K562 (cell line): Measurements from ENCODE around the gene CCDC183. TPM values are rescaled to one million over a fixed set of nuclear protein-coding genes. Genes with fewer than 3 reads are reported as not detected.

ENCODE experiments used
- DACH1 ChIP-seq: fragments of 450-650 bp; IDR thresholded peaks from 2 replicates; pipeline ENCODE4 v1.6.1; 2018; ENCODE audit not compliant: partially characterized antibody
- ELF1 ChIP-seq: fragments of 200-800 bp; sonication (Bioruptor generic); IDR thresholded peaks from 2 replicates; pipeline ENCODE4 v1.6.1; 2016; ENCODE audit warnings: missing genetic modification characterization, missing compliant biosample characterization
- EWSR1 ChIP-seq: fragments of 450-650 bp; IDR thresholded peaks from 2 replicates; pipeline ENCODE4 v1.6.1; 2018; ENCODE audit warnings: borderline replicate concordance, mild to moderate bottlenecking, low read depth, moderate library complexity; ENCODE audit not compliant: partially characterized antibody
- HNRNPL ChIP-seq: fragments of 200-400 bp; formaldehyde crosslinking; IDR thresholded peaks from 2 replicates; pipeline ENCODE4 v1.6.1; 2017; ENCODE audit warnings: low read depth, mild to moderate bottlenecking, low read length
- MCM7 ChIP-seq, 2 experiments: fragments of 450-650 bp; IDR thresholded peaks; 2 replicates each; pipeline ENCODE4 v1.6.1; 2016 to 2018
- MTA1 ChIP-seq: fragments of 450-650 bp; IDR thresholded peaks from 2 replicates; pipeline ENCODE4 v1.6.1; 2017; ENCODE audit warnings: borderline replicate concordance
- NFIC ChIP-seq: fragments of 450-650 bp; IDR thresholded peaks from 2 replicates; pipeline ENCODE4 v1.6.1; 2017; ENCODE audit warnings: mild to moderate bottlenecking, inconsistent platforms
- OTX1 ChIP-seq: fragments of 450-650 bp; formaldehyde crosslinking; IDR thresholded peaks from 2 replicates; pipeline ENCODE4 v1.4.0; 2022; ENCODE audit warnings: mild to moderate bottlenecking
- PHF21A ChIP-seq: fragments of 450-650 bp; IDR thresholded peaks from 2 replicates; pipeline ENCODE4 v1.6.1; 2017; ENCODE audit warnings: low read depth, borderline replicate concordance
- PML ChIP-seq: IDR thresholded peaks from 2 replicates; pipeline ENCODE4 v1.6.1; 2012; ENCODE audit warnings: low read length, inconsistent platforms
- POLR2G ChIP-seq: fragments of 200-400 bp; formaldehyde crosslinking; IDR thresholded peaks from 2 replicates; pipeline ENCODE4 v1.6.1; 2017; ENCODE audit warnings: low read depth, mild to moderate bottlenecking, antibody characterized with exemption, low read length, moderate library complexity
- STAT5B ChIP-seq: fragments of 250-450 bp; sonication (Bioruptor Pico); IDR thresholded peaks from 2 replicates; pipeline ENCODE4 v1.8.0; 2021; ENCODE audit warnings: mild to moderate bottlenecking, inconsistent platforms
- TRIM28 ChIP-seq: fragments of 450-650 bp; IDR thresholded peaks from 2 replicates; pipeline ENCODE4 v1.6.1; 2017
- XRCC5 ChIP-seq: fragments of 200-400 bp; formaldehyde crosslinking; IDR thresholded peaks from 2 replicates; pipeline ENCODE4 v1.6.1; 2017; ENCODE audit warnings: low read depth, mild to moderate bottlenecking, low read length
- ZC3H8 ChIP-seq: fragments of 450-650 bp; IDR thresholded peaks from 2 replicates; pipeline ENCODE4 v1.6.1; 2017
- ZFP30 ChIP-seq: fragments of 250-450 bp; sonication (Bioruptor Pico); IDR thresholded peaks from 2 replicates; pipeline ENCODE4 v1.8.0; 2022; ENCODE audit warnings: moderate library complexity, mild to moderate bottlenecking, inconsistent platforms, borderline replicate concordance
- ZNF263 ChIP-seq: sonication (generic); formaldehyde crosslinking; IDR thresholded peaks from 2 replicates; pipeline ENCODE4 v1.8.0; 2022; ENCODE audit warnings: mild to moderate bottlenecking, missing genetic modification reagents, borderline replicate concordance
- ZNF444 ChIP-seq: fragments of 250-450 bp; sonication (Bioruptor Pico); IDR thresholded peaks from 2 replicates; pipeline ENCODE4 v1.4.0; 2020; ENCODE audit warnings: mild to moderate bottlenecking, moderate library complexity
- ZNF668 ChIP-seq: fragments of 250-450 bp; sonication (Bioruptor Pico); IDR thresholded peaks from 2 replicates; pipeline ENCODE4 v1.8.0; 2022; ENCODE audit warnings: mild to moderate bottlenecking, inconsistent platforms
- ZNF75A ChIP-seq: fragments of 450-650 bp; formaldehyde crosslinking; IDR thresholded peaks from 2 replicates; pipeline ENCODE4 v1.4.0; 2020; ENCODE audit warnings: mild to moderate bottlenecking
- polyA plus RNA-seq, 8 experiments: library from polyadenylated mRNA; depleted of rRNA in 4 of 8; stranded (reverse) in 5 of 8; unstranded in 3 of 8; fragments of >200 nt; fragmentation: Nextera tagmentation in 2 of 8; fragmentation: Illumina TruSeq in 1 of 8; extraction: Ambion mirVana in 2 of 8; extraction: Trizol in 1 of 8; gene quantifications; 2 replicates each; pipeline versions ENCODE4 v1.2.1 to v1.2.3, GENCODE V29; 2011 to 2014; ENCODE audit warnings: inconsistent platforms in 1 of 8, missing spikeins in 1 of 8
- total RNA-seq, 7 experiments: library from RNA; depleted of rRNA in 6 of 7; stranded (reverse); fragments of >200 nt in 6 of 7; fragmentation: Illumina TruSeq in 2 of 7; extraction: Trizol in 2 of 7; gene quantifications; 2 replicates each; pipeline versions ENCODE4 v1.2.1 to v1.2.3, GENCODE V29; 2011 to 2021; ENCODE audit warnings: low replicate concordance in 1 of 7
- TF ChIP-seq, protein P1 (sequence below): sonication (generic); formaldehyde crosslinking; IDR thresholded peaks from 2 replicates; pipeline ENCODE4 v1.8.0; 2022; ENCODE audit warnings: missing genetic modification reagents, mild to moderate bottlenecking, borderline replicate concordance
- TF ChIP-seq, protein P2 (sequence below), 3 experiments: fragments of 200-800 bp in 1 of 3; sonication (Bioruptor generic) in 1 of 3; sonication (generic) in 1 of 3; formaldehyde crosslinking in 1 of 3; IDR thresholded peaks; 2 replicates each; pipeline versions ENCODE4 v1.6.1 to v1.8.0; 2016 to 2022; ENCODE audit warnings: mild to moderate bottlenecking in 2 of 3, missing compliant biosample characterization in 2 of 3, missing genetic modification characterization in 2 of 3, missing genetic modification reagents in 1 of 3
- TF ChIP-seq, protein P3 (sequence below): sonication (generic); formaldehyde crosslinking; IDR thresholded peaks from 2 replicates; pipeline ENCODE4 v1.8.1; 2023; ENCODE audit warnings: mild to moderate bottlenecking, missing genetic modification reagents
- TF ChIP-seq, protein P4 (sequence below): fragments of 450-650 bp; IDR thresholded peaks from 2 replicates; pipeline ENCODE4 v1.7.0; 2016; ENCODE audit warnings: borderline replicate concordance

The CCDC183 gene
- total and polyA plus RNA-seq, 9 of the 15 experiments (the other 6 are each of a cell fraction or from before 2014, with no cell fraction given): 0.21 to 0.60 (median 0.29) TPM; not detected in 4

DNA sequence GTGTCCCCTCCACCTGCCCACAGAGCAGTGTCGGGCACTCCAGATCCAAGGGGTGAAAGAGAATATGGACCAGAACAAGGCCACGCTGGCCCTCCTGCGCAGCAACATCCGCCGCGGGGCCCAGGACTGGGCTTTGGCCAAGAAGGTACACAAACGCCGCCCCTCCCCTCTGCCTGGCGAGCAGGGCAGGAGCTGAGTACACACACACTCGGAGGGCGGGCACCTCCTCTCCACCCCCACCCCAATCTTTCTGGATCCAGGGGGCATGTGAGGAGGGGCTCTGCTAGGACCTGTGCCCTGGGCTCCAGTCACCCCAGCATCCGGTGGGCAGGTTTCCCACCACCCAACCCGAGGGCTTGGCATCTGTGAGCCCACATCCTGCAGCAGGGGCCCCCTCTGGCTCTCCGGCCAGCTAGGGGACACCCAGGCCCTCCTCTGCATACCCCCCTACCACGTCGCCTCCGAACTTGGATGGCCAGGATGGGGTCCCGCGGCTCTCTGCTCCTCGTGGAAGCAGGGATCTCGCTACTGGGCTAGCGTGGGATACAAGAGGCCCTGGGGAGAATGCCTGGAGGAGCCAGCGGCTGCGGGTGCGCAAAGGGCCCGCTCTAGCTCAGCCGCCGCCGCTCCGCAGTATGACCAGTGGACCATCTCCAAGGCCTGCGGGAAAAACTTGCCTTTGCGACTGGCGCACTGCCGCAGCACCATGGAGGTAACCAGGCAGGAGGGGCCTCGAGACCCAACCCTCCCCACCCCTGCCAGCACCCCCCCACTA lies 3.1 kb downstream of the CCDC183 start (continued):
- no peak for TF ChIP-seq ZNF668 (CRISPR knock-in tag)
- TF ChIP-seq ZNF444 (CRISPR knock-in tag): no peak
- TF ChIP-seq, protein P1, sequence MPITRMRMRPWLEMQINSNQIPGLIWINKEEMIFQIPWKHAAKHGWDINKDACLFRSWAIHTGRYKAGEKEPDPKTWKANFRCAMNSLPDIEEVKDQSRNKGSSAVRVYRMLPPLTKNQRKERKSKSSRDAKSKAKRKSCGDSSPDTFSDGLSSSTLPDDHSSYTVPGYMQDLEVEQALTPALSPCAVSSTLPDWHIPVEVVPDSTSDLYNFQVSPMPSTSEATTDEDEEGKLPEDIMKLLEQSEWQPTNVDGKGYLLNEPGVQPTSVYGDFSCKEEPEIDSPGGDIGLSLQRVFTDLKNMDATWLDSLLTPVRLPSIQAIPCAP (CRISPR knock-in tag): no peak
- no peak for TF ChIP-seq PML
- TF ChIP-seq, protein P2, sequence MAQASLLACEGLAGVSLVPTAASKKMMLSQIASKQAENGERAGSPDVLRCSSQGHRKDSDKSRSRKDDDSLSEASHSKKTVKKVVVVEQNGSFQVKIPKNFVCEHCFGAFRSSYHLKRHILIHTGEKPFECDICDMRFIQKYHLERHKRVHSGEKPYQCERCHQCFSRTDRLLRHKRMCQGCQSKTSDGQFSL (CRISPR knock-in tag; IDR thresholded peaks at IDR 0.05): peak; percentile 60; the same call in 1 of the 2 replicates
- TF ChIP-seq, protein P2 (tag; IDR thresholded peaks at IDR 0.05): no peak
- no peak for TF ChIP-seq ZFP30 (CRISPR knock-in tag)
- peak; percentile 52 for TF ChIP-seq POLR2G
- TF ChIP-seq ZNF263: no peak
- TF ChIP-seq ZNF75A (CRISPR knock-in tag): no peak
- TF ChIP-seq, protein P3, sequence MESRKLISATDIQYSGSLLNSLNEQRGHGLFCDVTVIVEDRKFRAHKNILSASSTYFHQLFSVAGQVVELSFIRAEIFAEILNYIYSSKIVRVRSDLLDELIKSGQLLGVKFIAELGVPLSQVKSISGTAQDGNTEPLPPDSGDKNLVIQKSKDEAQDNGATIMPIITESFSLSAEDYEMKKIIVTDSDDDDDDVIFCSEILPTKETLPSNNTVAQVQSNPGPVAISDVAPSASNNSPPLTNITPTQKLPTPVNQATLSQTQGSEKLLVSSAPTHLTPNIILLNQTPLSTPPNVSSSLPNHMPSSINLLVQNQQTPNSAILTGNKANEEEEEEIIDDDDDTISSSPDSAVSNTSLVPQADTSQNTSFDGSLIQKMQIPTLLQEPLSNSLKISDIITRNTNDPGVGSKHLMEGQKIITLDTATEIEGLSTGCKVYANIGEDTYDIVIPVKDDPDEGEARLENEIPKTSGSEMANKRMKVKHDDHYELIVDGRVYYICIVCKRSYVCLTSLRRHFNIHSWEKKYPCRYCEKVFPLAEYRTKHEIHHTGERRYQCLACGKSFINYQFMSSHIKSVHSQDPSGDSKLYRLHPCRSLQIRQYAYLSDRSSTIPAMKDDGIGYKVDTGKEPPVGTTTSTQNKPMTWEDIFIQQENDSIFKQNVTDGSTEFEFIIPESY: peak; percentile 73
- TF ChIP-seq STAT5B (CRISPR knock-in tag): no peak
- TF ChIP-seq ELF1 (tag): no peak
- TF ChIP-seq TRIM28: no peak
- no peak for TF ChIP-seq MTA1
- peak; percentile 36; the same call in 1 of the 2 replicates for TF ChIP-seq HNRNPL
- TF ChIP-seq PHF21A: no peak
- no peak for TF ChIP-seq DACH1
- no peak for TF ChIP-seq MCM7 (IDR thresholded peaks at IDR 0.05)
- TF ChIP-seq XRCC5: 0 out of 2 replicates have a peak, but pooled peaks have one; percentile 4
- TF ChIP-seq OTX1 (CRISPR knock-in tag): no peak
- no peak for TF ChIP-seq EWSR1
- TF ChIP-seq NFIC: no peak
- TF ChIP-seq, protein P4, sequence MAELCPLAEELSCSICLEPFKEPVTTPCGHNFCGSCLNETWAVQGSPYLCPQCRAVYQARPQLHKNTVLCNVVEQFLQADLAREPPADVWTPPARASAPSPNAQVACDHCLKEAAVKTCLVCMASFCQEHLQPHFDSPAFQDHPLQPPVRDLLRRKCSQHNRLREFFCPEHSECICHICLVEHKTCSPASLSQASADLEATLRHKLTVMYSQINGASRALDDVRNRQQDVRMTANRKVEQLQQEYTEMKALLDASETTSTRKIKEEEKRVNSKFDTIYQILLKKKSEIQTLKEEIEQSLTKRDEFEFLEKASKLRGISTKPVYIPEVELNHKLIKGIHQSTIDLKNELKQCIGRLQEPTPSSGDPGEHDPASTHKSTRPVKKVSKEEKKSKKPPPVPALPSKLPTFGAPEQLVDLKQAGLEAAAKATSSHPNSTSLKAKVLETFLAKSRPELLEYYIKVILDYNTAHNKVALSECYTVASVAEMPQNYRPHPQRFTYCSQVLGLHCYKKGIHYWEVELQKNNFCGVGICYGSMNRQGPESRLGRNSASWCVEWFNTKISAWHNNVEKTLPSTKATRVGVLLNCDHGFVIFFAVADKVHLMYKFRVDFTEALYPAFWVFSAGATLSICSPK: no peak
- TF ChIP-seq ZC3H8: no peak
